22Rv1 (cell line): ENCODE data around the gene TMEM219.

Experiments used
- H3K27ac ChIP-seq: fragments of 450-650 bp; 2 replicates; pipeline ENCODE4 v1.5.1; 2017
- CTCF ChIP-seq: fragments of 450-650 bp; IDR thresholded peaks from 2 replicates; pipeline ENCODE4 v1.5.1; 2017; ENCODE audit warnings: mild to moderate bottlenecking
- ZFX ChIP-seq: fragments of 450-650 bp; IDR thresholded peaks from 2 replicates; pipeline ENCODE4 v1.6.1; 2017; ENCODE audit warnings: antibody characterized with exemption, borderline replicate concordance

Gene TMEM219

GRCh38 chr16:29977063-29977825 lies 15.4 kb downstream of the TMEM219 start:
- H3K27ac ChIP-seq: no peak overlapping the region
- TF ChIP-seq ZFX: no peak
- no peak for TF ChIP-seq CTCF

- no peak overlapping the region for H3K27ac ChIP-seq
- TF ChIP-seq CTCF (no peak), ZFX (no peak)
These were observed 16.2 kb downstream of the TMEM219 start for GRCh38 chr16:29978081-29978480.

- TF ChIP-seq CTCF: no peak
- no peak for TF ChIP-seq ZFX
- no peak overlapping the region for H3K27ac ChIP-seq
These were observed 16.8 kb downstream of the TMEM219 start for GRCh38 chr16:29978564-29979270.

- H3K27ac ChIP-seq: no peak overlapping the region
- TF ChIP-seq ZFX (no peak), CTCF (no peak)
These were observed 20.9 kb downstream of the TMEM219 start for GRCh38 chr16:29982560-29983419.

- TF ChIP-seq CTCF (no peak), ZFX (no peak)
- no peak overlapping the region for H3K27ac ChIP-seq
These were observed 21.7 kb downstream of the TMEM219 start for GRCh38 chr16:29983420-29984136.

GRCh38 chr16:29984137-29984763 lies 22.4 kb downstream of the TMEM219 start:
- no peak for TF ChIP-seq ZFX
- no peak for TF ChIP-seq CTCF

More at GRCh38 chr16:29984137-29984763, 22.4 kb downstream of the TMEM219 start:
- no peak overlapping the region for H3K27ac ChIP-seq
